Measurements from ENCODE around the gene SUCO.
"Not testable (repeated sequence)": the region's sequence is repeated elsewhere in the genome, so short reads cannot be mapped to it uniquely, and the experiment has no call there.

The SUCO gene

GRCh38 chr1:172532700-172533512, at the start of gene SUCO:
TSS of gene SUCO (plus strand) at chr1:172533150. CDS start at chr1:172533436, 286 bp downstream.
- DNase-seq, result peak; percentile 100

- DNase-seq, result no peak
Observed at GRCh38 chr1:172483448-172483847, 49.5 kb upstream of the SUCO start.

- no peak for DNase-seq
Observed at GRCh38 chr1:172484252-172484651, 48.7 kb upstream of the SUCO start.

GRCh38 chr1:172485626-172486025, 47.3 kb upstream of the SUCO start:
- DNase-seq, result no peak

GRCh38 chr1:172486805-172487454, 46.0 kb upstream of the SUCO start:
- no peak for DNase-seq

- DNase-seq, result no peak
Observed at GRCh38 chr1:172487550-172487949, 45.4 kb upstream of the SUCO start.

- no peak for DNase-seq
Observed at GRCh38 chr1:172488393-172488792, 44.6 kb upstream of the SUCO start.

GRCh38 chr1:172489847-172490246, 43.1 kb upstream of the SUCO start:
- DNase-seq, result no peak

- DNase-seq, result no peak
Observed at GRCh38 chr1:172492421-172492820, 40.5 kb upstream of the SUCO start.

- no peak for DNase-seq
Observed at GRCh38 chr1:172494166-172494565, 38.8 kb upstream of the SUCO start.

GRCh38 chr1:172496127-172496526, 36.8 kb upstream of the SUCO start:
- DNase-seq, result not testable (repeated sequence)

GRCh38 chr1:172496678-172497077, 36.3 kb upstream of the SUCO start:
- DNase-seq, result no peak

- no peak for DNase-seq
Observed at GRCh38 chr1:172497230-172497629, 35.7 kb upstream of the SUCO start.

- DNase-seq, result no peak
Observed at GRCh38 chr1:172498857-172499256, 34.1 kb upstream of the SUCO start.

- no peak for DNase-seq
Observed at GRCh38 chr1:172499636-172500141, 33.3 kb upstream of the SUCO start.

- no peak for DNase-seq
Observed at GRCh38 chr1:172500207-172500606, 32.7 kb upstream of the SUCO start.

- no peak for DNase-seq
Observed at GRCh38 chr1:172507741-172508140, 25.2 kb upstream of the SUCO start.

- DNase-seq, result no peak
Observed at GRCh38 chr1:172510479-172510878, 22.5 kb upstream of the SUCO start.

GRCh38 chr1:172512591-172512990, 20.4 kb upstream of the SUCO start:
- DNase-seq, result no peak

GRCh38 chr1:172513479-172513878, 19.5 kb upstream of the SUCO start:
- no peak for DNase-seq

- no peak for DNase-seq
Observed at GRCh38 chr1:172514108-172514507, 18.8 kb upstream of the SUCO start.

- DNase-seq, result no peak
Observed at GRCh38 chr1:172515436-172515835, 17.5 kb upstream of the SUCO start.

- no peak for DNase-seq
Observed at GRCh38 chr1:172515927-172516326, 17.0 kb upstream of the SUCO start.

- DNase-seq, result no peak
Observed at GRCh38 chr1:172517081-172517480, 15.9 kb upstream of the SUCO start.

Data from left hindlimb (tissue), 1 donor.